Activated T-cell treated with anti-CD3 and anti-CD28 coated beads, Interleukin-2, amount 50 U/mL, for 24 hours (primary cell): Measurements from ENCODE around the gene HSPA2.
"Not testable (repeated sequence)": the region's sequence is repeated elsewhere in the genome, so short reads cannot be mapped to it uniquely, and the experiment has no call there.

Experiments
- DNase-seq: peaks from one replicate; pipeline ENCODE4 v3.0.0-alpha.2; 2020
- H3K27ac Mint-ChIP-seq: 2 replicates; pipeline ENCODE4 v1.8.0; 2020; ENCODE audit warnings: mild to moderate bottlenecking, mixed read lengths
- H3K27me3 Mint-ChIP-seq: 2 replicates; pipeline ENCODE4 v1.8.0; 2020; ENCODE audit warnings: mixed read lengths
- H3K36me3 Mint-ChIP-seq: 2 replicates; pipeline ENCODE4 v1.8.0; 2020; ENCODE audit warnings: low read depth, mixed read lengths
- H3K4me1 Mint-ChIP-seq: 2 replicates; pipeline ENCODE4 v1.8.0; 2020; ENCODE audit warnings: low read depth, mixed read lengths
- H3K4me3 Mint-ChIP-seq: 2 replicates; pipeline ENCODE4 v1.8.0; 2020; ENCODE audit warnings: mild to moderate bottlenecking, moderate library complexity, mixed read lengths
- H3K9me3 Mint-ChIP-seq: 2 replicates; pipeline ENCODE4 v1.8.0; 2020; ENCODE audit warnings: mixed read lengths

HSPA2 gene

DNA sequence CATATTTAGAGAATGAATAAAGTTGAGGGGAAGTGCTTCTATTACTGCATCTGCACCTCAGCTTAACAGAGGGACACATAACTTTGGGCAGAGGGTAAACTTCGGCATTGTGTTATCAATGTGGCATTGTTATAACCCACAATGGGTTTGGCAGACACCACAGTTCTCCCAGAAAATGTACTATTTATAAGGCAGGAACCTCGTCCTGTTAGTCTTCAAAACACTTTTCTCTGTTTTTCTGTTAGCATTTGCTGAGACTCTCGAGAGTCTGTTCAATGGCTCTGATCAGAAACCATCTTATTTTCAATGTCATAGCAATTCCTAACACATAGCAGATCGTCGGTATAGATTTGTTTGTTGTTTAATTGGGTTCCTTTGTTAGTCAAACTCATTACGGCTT is 23.2 kb downstream of the HSPA2 start:
- DNase-seq: no peak
- Mint-ChIP-seq H3K27me3 (no peaks in the 10 kb centered on the region), H3K27ac (no peak overlapping the region), H3K4me1 (peaks cover 4% of the 10 kb centered on the region), H3K9me3 (no peaks in the 10 kb centered on the region), H3K4me3 (no peak overlapping the region), H3K36me3 (no peaks in the 10 kb centered on the region)

- H3K36me3 Mint-ChIP-seq: no peaks in the 10 kb centered on the region
These were observed 26.1 kb downstream of the HSPA2 start for GRCh38 chr14:64566651-64567122.

DNA sequence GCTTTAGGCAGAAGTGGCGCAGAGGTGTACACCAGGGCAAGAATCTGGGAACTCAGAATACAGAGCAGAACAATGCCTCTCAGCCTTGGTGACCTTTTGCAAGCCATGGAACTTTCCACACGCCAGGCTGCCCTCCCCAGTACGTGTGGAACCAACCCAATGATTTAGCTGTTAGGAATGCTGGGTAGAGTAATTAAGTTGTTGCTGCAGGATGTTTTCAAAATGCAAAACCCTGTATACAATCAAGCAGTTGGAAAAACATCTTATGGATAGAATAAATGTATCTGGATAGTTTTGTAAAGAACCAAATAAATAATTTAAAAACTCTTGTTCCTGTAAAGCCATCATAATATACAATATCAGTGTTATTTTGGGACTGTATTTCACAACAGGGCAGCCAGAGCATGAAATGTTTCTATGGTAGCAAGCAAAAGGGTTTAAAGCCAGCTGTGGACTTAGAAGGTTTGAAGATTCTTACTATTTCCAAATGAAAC is 28.6 kb downstream of the HSPA2 start:
- Mint-ChIP-seq H3K9me3 (no peaks in the 10 kb centered on the region), H3K27me3 (no peaks in the 10 kb centered on the region), H3K36me3 (no peaks in the 10 kb centered on the region), H3K27ac (no peak overlapping the region), H3K4me1 (no peaks in the 10 kb centered on the region), H3K4me3 (no peak overlapping the region)
- DNase-seq: no peak

More at GRCh38 chr14:64566651-64567122, 26.1 kb downstream of the HSPA2 start:
- H3K9me3 Mint-ChIP-seq: no peaks in the 10 kb centered on the region
- no peaks in the 10 kb centered on the region for H3K27me3 Mint-ChIP-seq
- H3K4me1 Mint-ChIP-seq: no peaks in the 10 kb centered on the region
- H3K4me3 Mint-ChIP-seq: no peak overlapping the region
- DNase-seq: no peak
- H3K27ac Mint-ChIP-seq: no peak overlapping the region

- not testable (repeated sequence) for H3K27me3 Mint-ChIP-seq, H3K4me3 Mint-ChIP-seq, H3K4me1 Mint-ChIP-seq, H3K36me3 Mint-ChIP-seq, DNase-seq, H3K9me3 Mint-ChIP-seq, H3K27ac Mint-ChIP-seq
These were observed 29.1 kb downstream of the HSPA2 start for GRCh38 chr14:64569646-64570045.

DNA sequence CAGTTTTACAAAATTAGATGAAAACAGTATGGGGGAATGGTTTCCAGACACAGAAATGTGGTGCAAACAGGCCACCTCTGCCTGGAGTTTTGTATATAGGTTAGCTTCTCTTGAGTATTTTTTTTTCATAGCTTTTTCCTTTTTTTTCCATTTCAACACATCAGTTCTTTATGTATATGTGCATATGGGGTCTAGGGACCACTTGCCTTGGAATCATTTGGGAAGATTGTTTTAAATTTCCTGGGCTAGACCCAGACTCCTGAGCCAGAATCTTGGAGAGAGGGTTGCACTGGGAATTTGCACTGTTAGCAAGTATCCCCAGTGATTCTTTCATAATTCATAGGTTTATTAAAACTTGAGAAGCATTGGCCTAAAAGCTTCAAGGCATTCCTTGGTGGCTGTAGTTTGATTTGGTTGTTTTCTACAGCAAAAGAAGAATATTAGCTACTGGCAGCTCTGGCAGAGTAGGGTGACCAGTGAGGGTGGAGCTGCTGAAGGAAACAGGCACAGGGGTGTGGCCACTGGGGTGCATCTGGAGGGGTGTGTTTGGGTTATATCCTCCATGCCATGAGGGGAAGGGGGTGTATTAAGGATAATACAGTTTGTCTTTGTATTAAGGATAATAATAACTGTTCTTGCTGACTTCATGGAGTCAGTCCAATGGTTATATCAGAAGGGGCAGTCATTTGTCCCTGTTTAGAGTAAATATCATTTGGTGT is 32.0 kb downstream of the HSPA2 start:
- no peak for DNase-seq
- Mint-ChIP-seq H3K9me3 (no peaks in the 10 kb centered on the region), H3K4me3 (no peak overlapping the region), H3K4me1 (no peaks in the 10 kb centered on the region), H3K27me3 (no peaks in the 10 kb centered on the region), H3K27ac (no peak overlapping the region), H3K36me3 (no peaks in the 10 kb centered on the region)

GRCh38 chr14:64573109-64573508 is 32.6 kb downstream of the HSPA2 start:
- Mint-ChIP-seq H3K27me3 (no peaks in the 10 kb centered on the region), H3K36me3 (no peaks in the 10 kb centered on the region), H3K9me3 (no peaks in the 10 kb centered on the region), H3K4me1 (no peaks in the 10 kb centered on the region), H3K4me3 (no peak overlapping the region), H3K27ac (no peak overlapping the region)
- DNase-seq: no peak

GRCh38 chr14:64574371-64575107 is 34.0 kb downstream of the HSPA2 start:
- H3K27ac Mint-ChIP-seq: no peak overlapping the region
- no peaks in the 10 kb centered on the region for H3K9me3 Mint-ChIP-seq
- H3K36me3 Mint-ChIP-seq: no peaks in the 10 kb centered on the region
- H3K4me3 Mint-ChIP-seq: no peak overlapping the region
- no peak for DNase-seq
- H3K27me3 Mint-ChIP-seq: no peaks in the 10 kb centered on the region
- H3K4me1 Mint-ChIP-seq: no peaks in the 10 kb centered on the region

GRCh38 chr14:64577211-64577610 is 36.7 kb downstream of the HSPA2 start:
- no peaks in the 10 kb centered on the region for H3K4me1 Mint-ChIP-seq
- H3K27me3 Mint-ChIP-seq: no peaks in the 10 kb centered on the region
- H3K27ac Mint-ChIP-seq: no peak overlapping the region
- no peaks in the 10 kb centered on the region for H3K9me3 Mint-ChIP-seq
- no peak overlapping the region for H3K4me3 Mint-ChIP-seq
- no peak for DNase-seq
- no peaks in the 10 kb centered on the region for H3K36me3 Mint-ChIP-seq

- Mint-ChIP-seq H3K4me3 (no peak overlapping the region), H3K4me1 (no peaks in the 10 kb centered on the region), H3K36me3 (no peaks in the 10 kb centered on the region), H3K27me3 (no peaks in the 10 kb centered on the region), H3K27ac (no peak overlapping the region), H3K9me3 (no peaks in the 10 kb centered on the region)
- no peak for DNase-seq
These were observed 39.9 kb downstream of the HSPA2 start for GRCh38 chr14:64580467-64580866.

DNA sequence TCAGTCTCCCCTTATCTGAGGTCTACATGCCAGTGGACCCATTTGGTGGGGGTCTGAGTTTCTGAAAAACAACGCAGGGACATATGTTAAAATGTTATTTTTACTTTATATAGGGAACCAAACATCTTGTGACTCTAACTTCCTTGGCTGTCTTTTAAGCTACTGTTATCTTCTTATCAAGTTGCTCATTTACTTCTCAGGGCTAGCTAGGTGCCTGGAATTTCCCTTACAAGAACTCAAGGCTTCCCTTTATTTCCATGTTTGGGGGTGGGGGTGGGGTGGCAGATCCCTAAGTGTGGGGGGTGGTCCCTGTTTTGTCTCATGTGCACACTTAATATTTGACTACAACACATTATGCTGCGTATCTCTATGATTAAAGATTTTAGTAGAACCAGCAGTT is 40.8 kb downstream of the HSPA2 start:
- no peaks in the 10 kb centered on the region for H3K36me3 Mint-ChIP-seq
- H3K4me1 Mint-ChIP-seq: no peaks in the 10 kb centered on the region
- H3K4me3 Mint-ChIP-seq: no peak overlapping the region
- no peak for DNase-seq
- no peaks in the 10 kb centered on the region for H3K27me3 Mint-ChIP-seq
- no peaks in the 10 kb centered on the region for H3K9me3 Mint-ChIP-seq
- H3K27ac Mint-ChIP-seq: no peak overlapping the region

- H3K9me3 Mint-ChIP-seq: no peaks in the 10 kb centered on the region
- no peaks in the 10 kb centered on the region for H3K4me1 Mint-ChIP-seq
- DNase-seq: no peak
- H3K4me3 Mint-ChIP-seq: no peak overlapping the region
- H3K27ac Mint-ChIP-seq: no peak overlapping the region
- no peaks in the 10 kb centered on the region for H3K27me3 Mint-ChIP-seq
- H3K36me3 Mint-ChIP-seq: no peaks in the 10 kb centered on the region
These were observed 41.3 kb downstream of the HSPA2 start for GRCh38 chr14:64581817-64582216.

DNA sequence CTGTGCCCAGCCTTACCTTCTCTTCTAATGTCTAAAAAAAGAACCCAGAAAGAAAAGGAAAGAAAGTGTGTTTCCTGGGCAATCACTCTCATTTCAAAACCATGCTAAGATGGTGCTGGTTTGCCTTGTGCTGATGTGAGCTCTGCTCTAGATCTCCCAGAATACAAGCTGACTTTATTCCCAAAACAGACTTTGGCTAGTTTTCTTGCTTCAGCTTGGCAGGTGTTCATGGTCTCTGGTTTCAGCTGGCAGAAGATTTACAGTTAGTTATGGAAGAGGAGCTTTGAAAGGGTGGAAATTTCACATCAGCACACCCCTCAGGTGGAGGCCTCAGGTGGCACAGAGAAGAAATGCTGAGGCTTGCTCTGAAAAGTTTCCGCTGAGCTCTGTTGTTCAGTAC is 43.6 kb downstream of the HSPA2 start:
- H3K4me3 Mint-ChIP-seq: no peak overlapping the region
- no peaks in the 10 kb centered on the region for H3K4me1 Mint-ChIP-seq
- no peak overlapping the region for H3K27ac Mint-ChIP-seq
- H3K27me3 Mint-ChIP-seq: no peaks in the 10 kb centered on the region
- H3K36me3 Mint-ChIP-seq: no peaks in the 10 kb centered on the region
- no peaks in the 10 kb centered on the region for H3K9me3 Mint-ChIP-seq
- DNase-seq: no peak

DNA sequence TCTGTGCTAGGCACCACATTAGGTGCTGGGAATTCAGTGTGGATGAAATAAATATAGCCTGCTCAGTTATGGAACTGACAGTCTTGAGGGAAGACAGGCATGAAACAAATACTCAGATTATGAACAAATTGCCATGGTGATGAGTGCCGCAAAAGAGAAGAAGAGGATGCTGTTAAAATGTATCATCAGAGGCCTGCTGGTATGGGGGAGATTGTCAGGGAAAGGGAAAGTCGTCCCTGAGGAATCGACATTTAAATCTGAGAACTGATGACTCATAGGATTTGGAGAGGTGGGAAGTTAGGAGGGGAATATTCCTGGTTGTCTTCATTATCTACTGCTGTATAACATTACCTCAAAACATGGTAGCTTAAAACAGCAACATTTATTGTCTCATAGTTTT is 51.3 kb downstream of the HSPA2 start:
- no peaks in the 10 kb centered on the region for H3K9me3 Mint-ChIP-seq
- H3K4me3 Mint-ChIP-seq: no peak overlapping the region
- no peaks in the 10 kb centered on the region for H3K4me1 Mint-ChIP-seq
- no peaks in the 10 kb centered on the region for H3K36me3 Mint-ChIP-seq
- H3K27ac Mint-ChIP-seq: no peak overlapping the region
- no peak for DNase-seq
- no peaks in the 10 kb centered on the region for H3K27me3 Mint-ChIP-seq
